GF-D8 (cell line): ENCODE data around the gene ARHGAP24.
A peak's percentile ranks its signal among the peaks of the same experiment; 100 is the strongest.
"Not testable (repeated sequence)": the region's sequence is repeated elsewhere in the genome, so short reads cannot be mapped to it uniquely, and the experiment has no call there.

Source experiments
- DNase-seq: peaks from one replicate; lab custom pipeline; 2025; lab: John Stamatoyannopoulos, UW

ARHGAP24 gene

DNA sequence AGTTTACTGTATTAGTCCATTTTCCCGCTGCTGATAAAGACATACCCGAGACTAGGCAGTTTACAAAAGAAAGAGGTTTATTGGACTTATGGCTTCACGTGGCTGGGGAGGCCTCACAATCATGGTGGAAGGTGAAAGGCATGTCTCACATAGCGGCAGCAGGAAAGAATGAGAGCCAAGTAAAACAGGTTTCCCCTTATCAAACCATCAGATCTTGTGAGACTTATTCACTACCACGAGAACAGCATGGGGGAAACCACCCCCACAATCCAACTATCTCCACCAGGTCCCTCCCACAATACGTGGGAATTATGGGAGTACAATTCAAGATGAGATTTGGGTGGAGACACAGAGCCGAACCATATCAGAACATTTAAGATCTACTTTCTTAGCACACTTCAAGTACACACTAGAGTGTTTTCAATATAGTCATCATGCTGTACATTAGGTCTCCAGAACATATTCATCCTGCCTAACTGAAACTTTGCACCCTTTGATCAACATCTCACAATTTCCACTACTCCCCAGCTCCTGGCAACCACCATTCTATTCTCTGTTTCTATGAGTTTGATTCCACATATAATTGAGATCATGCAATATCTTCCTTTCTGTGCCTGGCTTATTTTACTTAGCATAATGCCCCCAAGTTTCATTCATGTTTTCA, 341.0 kb downstream of the ARHGAP24 start:
- DNase-seq: no peak

GRCh38 chr4:85818700-85819099, 343.8 kb downstream of the ARHGAP24 start:
- no peak for DNase-seq

GRCh38 chr4:85820101-85820500, 345.2 kb downstream of the ARHGAP24 start:
- not testable (repeated sequence) for DNase-seq

DNA sequence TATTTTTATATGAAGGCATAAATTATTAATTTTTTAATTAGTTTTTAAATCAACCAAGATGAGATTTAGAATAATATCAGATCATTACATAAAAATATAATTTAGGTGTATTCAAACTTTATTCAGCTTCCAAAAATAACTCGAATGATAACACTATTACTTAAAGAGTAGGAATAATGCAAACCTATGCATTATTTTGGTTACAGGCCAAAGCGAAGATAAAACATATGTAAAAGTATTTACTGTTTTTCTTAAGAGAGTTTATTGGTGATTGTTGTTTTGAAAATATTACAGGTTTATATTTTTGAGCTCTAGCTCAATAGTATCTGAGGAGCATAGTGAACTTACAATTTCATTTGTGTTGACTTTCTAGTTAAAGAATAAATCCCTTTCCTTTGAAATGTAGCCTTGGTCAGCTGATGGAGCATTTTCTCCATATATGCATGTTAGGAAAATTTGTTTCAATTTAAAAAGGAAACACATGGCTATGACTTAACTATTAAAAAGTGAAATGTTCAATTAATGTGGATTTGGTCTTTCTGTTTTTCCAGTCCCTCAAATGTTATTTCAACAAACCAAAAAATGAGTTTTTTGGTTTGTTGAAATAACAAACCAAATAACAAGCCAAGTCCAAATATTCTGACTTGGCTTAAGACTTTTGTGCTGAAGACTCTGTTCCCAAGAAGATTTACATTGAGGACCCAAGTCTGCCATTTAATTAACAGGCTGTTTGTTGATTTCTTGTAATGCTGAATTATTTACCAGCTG, 346.9 kb downstream of the ARHGAP24 start:
- no peak for DNase-seq

- DNase-seq: no peak
These were observed 348.3 kb downstream of the ARHGAP24 start for GRCh38 chr4:85823295-85823694.

GRCh38 chr4:85824166-85824945, 349.4 kb downstream of the ARHGAP24 start:
- DNase-seq: no peak

DNA sequence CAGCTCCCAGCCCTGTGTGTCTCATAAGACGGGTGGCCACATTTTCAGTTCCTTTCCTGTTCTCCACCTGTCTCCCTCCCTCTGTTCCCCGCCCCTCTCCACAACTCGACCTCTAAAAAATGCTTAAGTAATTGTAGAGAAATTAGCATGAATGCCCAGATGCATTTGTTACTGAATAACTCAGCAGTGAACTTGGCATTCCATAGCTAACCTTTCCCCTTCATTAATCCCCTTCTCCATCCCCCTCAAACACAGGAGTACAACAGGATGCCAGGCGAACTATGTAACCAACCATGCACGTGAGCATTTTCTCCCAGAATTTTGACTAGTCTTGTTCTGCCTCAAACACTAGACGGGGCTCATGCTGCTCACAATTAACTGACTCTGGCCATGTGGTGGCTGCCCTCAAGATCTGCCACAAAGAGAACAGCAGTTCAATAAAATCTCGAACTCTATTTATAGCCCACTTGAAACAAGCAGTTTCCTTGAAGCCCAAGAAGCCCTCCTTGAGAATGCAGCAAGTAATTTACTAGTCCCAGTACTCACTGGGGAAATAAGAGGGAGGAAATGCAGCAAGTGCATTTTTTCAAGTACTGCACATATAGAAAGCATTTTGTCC, 351.2 kb downstream of the ARHGAP24 start:
- no peak for DNase-seq

- no peak for DNase-seq
These were observed 353.3 kb downstream of the ARHGAP24 start for GRCh38 chr4:85828027-85828890.

DNA sequence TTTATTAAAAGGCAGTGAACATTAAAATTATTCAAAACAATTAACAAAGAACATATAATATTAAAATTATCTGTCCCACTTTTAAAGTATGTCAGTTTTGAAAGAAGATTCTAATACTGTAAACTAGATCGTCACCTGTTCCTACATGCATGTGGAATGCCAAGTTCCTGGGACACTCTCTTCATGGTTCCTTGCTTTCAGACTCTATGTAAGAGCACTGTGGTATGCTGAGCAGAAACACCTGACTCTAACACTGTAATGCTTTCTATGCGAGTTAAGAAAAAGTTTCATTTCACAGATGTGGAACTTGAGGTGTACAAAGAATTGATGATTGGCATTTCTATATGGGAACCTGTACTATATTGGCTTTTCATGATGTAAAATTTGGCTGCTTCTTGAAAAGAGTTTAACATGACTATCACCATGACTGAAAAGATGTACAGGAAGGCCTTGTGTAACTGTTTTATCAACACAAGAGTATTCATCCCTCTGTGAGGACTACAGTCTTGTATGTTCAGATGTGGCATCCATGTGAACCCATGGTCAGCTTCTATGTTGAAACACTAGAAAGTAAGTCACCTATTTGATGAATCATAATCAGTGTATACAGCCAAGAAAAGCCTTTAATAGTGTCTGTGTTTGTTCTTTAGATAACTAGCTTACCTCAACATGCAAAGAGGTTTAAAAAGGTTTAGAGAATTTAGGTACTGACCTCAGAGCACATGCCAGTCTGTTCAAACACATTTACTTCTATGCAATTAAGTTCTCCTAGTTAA, 354.5 kb downstream of the ARHGAP24 start:
- DNase-seq: no peak

DNA sequence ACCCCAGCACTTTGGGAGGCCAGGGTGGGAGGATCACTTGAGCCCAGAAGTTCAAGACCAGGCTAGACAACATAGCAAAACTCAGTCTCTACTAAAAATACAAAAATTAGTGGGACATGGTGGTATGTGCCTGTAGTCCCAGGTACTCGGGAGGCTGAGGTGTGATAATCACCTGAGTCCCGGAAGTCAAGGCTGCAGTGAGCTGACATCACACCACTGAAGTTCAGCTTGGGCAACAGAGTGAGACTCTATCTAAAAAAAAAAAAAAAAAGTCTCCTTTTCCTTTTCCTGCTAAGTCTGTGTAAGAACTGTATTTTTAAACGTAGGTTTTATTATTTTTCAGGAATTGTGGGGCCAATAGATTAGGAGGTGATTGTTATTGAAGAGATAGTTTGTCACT, 356.7 kb downstream of the ARHGAP24 start:
- no peak for DNase-seq

DNA sequence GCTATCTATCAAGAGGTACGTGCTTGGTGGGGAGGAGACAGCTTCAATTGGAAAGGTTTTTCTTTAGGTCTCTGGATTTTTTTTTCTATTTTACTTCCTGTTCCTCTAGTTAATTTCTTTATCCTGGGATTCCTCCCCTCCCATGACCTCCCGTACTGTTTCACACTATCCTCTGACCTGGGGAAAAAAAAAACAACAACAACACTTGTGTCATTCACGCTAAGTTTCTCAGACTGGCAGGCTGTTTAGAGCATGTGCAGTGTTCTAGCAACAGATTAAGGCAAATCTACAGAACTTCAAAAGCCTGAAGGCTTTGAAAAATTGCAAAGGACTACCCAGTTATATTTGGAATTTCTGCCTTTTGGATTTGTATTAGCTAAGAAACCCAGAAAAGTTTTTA, 358.4 kb downstream of the ARHGAP24 start:
- no peak for DNase-seq

- no peak for DNase-seq
These were observed 360.0 kb downstream of the ARHGAP24 start for GRCh38 chr4:85834934-85835333.

DNA sequence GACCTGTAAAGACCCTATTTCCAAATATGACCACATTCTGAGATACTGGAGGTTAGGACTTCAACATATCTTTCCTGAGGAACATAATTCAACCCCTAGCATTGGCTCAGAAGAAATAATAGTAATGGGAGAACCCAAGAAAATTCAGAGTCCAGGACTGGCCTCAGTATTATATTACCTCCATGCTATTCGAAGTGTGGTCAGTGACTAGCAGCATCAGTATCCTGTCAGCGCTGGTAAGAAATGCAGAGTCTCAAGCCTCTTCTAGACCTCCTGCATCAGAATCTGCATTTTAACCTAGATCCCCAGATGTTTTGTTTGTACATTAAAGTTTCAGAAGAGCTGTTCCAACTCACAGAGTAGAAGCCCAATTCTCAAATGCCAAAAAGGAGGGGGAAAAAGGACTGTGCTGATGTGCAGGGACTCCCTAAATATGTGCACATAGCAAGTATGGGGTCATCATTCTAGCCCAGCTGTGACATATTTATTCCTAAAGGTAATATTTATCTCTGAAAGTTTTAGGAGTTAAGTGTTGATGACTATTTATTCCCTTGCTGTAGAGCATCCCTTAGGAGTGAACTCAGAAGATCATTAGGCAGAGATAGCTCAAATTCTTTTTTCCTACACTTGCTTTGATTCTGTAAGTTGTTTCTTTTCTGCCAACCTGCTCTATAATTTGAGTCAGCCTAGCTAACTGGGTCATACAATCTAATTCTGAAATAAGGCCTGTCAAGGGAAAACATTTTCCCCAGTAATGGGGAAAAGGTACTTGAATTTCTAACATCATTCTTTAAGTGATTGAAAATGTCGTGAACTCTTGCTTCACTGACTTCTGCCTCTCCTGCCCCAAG, 361.9 kb downstream of the ARHGAP24 start:
- no peak for DNase-seq

- no peak for DNase-seq
These were observed 362.4 kb downstream of the ARHGAP24 start for GRCh38 chr4:85837439-85837733.

GRCh38 chr4:85839981-85840451, 365.1 kb downstream of the ARHGAP24 start:
- not testable (repeated sequence) for DNase-seq

DNA sequence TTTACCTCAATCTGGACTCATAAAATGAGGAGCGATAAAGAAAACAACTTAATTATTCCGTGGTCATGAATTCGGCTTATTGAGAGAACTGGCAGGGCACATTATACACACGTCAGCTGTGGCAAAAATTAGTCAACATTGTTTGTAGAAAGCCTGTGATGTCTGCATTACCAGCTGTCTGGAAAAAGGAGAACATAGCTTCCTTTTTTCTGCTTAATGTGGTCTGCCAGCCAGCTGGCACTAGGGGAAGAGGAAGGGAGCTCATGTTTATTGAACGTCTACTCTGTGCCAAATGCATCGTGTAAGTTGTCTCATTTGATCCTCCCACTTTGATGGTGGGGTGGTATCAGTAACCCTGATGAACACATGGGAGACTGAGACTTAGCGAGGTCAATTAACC, 367.6 kb downstream of the ARHGAP24 start:
- peak; percentile 37 for DNase-seq

GRCh38 chr4:85853740-85854139, 378.8 kb downstream of the ARHGAP24 start:
- not testable (repeated sequence) for DNase-seq

- no peak for DNase-seq
These were observed 379.6 kb downstream of the ARHGAP24 start for GRCh38 chr4:85854546-85854945.

DNA sequence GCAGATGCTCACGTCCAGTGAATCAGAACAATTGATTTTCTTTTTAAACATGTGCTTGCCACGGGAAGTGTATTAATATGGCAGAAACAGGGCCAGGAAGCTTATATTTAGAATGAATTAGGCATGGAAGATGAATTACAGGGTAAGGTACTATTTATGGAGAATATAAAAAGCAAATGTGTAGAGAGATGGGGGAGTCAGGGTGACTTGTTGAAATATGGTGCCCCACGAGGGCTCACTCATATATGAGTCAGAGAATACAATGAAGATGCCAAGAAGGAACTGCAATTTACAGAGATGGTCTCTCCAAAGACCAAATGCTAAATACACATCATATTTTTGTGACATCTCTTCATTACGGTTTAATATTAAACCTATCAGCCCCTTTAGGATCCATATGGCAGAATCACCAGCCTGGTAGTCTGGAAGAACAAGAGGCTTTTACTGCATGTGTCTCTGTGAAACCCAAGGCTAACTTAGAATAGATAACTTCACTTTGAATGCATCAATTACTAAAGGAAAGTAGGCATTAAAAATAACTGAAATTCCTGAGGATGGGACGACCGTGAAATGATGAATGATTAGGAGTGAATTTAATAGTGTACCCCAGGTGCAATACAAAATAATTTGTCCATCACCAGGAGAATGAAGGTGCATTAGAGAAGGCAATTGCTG, 385.3 kb downstream of the ARHGAP24 start:
- DNase-seq: no peak
